RWPE1 (cell line): Measurements from ENCODE around the gene NBAS.
"Not testable (repeated sequence)": the region's sequence is repeated elsewhere in the genome, so short reads cannot be mapped to it uniquely, and the experiment has no call there.

Experiments
- CTCF ChIA-PET: fragments of 350-600 bp; sonication (Branson Sonifier 250); formaldehyde crosslinking; extraction: SDS; loops from one replicate; lab custom pipeline; 2021; lab: Yijun Ruan, JAX
- POLR2A ChIA-PET: fragments of 400-600 bp; formaldehyde crosslinking; extraction: SDS; loops from one replicate; lab custom pipeline; 2020; ENCODE audit warnings: antibody characterized with exemption; ENCODE audit not compliant: low non-redundant PET; lab: Yijun Ruan, JAX
- DNase-seq: peaks from one replicate; pipeline ENCODE4 v3.0.0; 2012; ENCODE audit warnings: low spot score
- H3K27ac ChIP-seq: fragments of 450-650 bp; 2 replicates; pipeline ENCODE4 v1.5.1; 2017
- CTCF ChIP-seq: fragments of 450-650 bp; conservative IDR thresholded peaks from 2 replicates; pipeline ENCODE4 v1.5.1; 2017; ENCODE audit warnings: low read depth, mild to moderate bottlenecking

The NBAS gene

GRCh38 chr2:15521641-15522181 lies 39.4 kb downstream of the NBAS start:
- DNase-seq: no peak
- H3K27ac ChIP-seq: no peak overlapping the region
- no peak for TF ChIP-seq CTCF
- POLR2A ChIA-PET: no interaction called here
- CTCF ChIA-PET: interaction anchor here (0.6 kb wide), 1 partner anchor 10 kb away, joined by 3 read pairs; no protein-coding TSS in a partner anchor

- CTCF ChIA-PET: no interaction called here
- no peak for DNase-seq
- TF ChIP-seq CTCF: no peak
- POLR2A ChIA-PET: no interaction called here
- H3K27ac ChIP-seq: no peak overlapping the region
These were observed 40.8 kb downstream of the NBAS start for GRCh38 chr2:15520346-15520745.

GRCh38 chr2:15518759-15519158 lies 42.4 kb downstream of the NBAS start:
- H3K27ac ChIP-seq, CTCF ChIA-PET, POLR2A ChIA-PET, DNase-seq: not testable (repeated sequence)

- DNase-seq: no peak
- TF ChIP-seq CTCF: no peak
- H3K27ac ChIP-seq: no peak overlapping the region
- CTCF ChIA-PET: no interaction called here
- POLR2A ChIA-PET: no interaction called here
These were observed 43.3 kb downstream of the NBAS start for GRCh38 chr2:15517793-15518192.

GRCh38 chr2:15511686-15512085 lies 49.4 kb downstream of the NBAS start:
- CTCF ChIA-PET: interaction anchor here (0.7 kb wide), 1 partner anchor 110 kb away, joined by 3 read pairs; no protein-coding TSS in a partner anchor
- POLR2A ChIA-PET: no interaction called here
- TF ChIP-seq CTCF: no peak
- no peak for DNase-seq
- no peak overlapping the region for H3K27ac ChIP-seq

GRCh38 chr2:15510552-15510951 lies 50.6 kb downstream of the NBAS start:
- no peak for TF ChIP-seq CTCF
- no peak for DNase-seq
- H3K27ac ChIP-seq: no peak overlapping the region
- POLR2A ChIA-PET: no interaction called here
- CTCF ChIA-PET: no interaction called here

- DNase-seq: no peak
- POLR2A ChIA-PET: no interaction called here
- CTCF ChIA-PET: no interaction called here
- no peak for TF ChIP-seq CTCF
- H3K27ac ChIP-seq: no peak overlapping the region
These were observed 51.0 kb downstream of the NBAS start for GRCh38 chr2:15510131-15510530.
